Stimulated activated CD4-positive, alpha-beta T cell treated with anti-CD3 and anti-CD28 coated beads, Interleukin-12 subunit alpha, Interleukin-12 subunit beta, amount 100 ng/mL, for 24 hours (primary cell): ENCODE results near the gene TRIM5.

ENCODE experiments used
- DNase-seq, 2 experiments: peaks; one replicate each; pipeline ENCODE4 v3.0.0-alpha.2; 2020; ENCODE audit warnings: low read depth in 2 of 2

The TRIM5 gene

DNA sequence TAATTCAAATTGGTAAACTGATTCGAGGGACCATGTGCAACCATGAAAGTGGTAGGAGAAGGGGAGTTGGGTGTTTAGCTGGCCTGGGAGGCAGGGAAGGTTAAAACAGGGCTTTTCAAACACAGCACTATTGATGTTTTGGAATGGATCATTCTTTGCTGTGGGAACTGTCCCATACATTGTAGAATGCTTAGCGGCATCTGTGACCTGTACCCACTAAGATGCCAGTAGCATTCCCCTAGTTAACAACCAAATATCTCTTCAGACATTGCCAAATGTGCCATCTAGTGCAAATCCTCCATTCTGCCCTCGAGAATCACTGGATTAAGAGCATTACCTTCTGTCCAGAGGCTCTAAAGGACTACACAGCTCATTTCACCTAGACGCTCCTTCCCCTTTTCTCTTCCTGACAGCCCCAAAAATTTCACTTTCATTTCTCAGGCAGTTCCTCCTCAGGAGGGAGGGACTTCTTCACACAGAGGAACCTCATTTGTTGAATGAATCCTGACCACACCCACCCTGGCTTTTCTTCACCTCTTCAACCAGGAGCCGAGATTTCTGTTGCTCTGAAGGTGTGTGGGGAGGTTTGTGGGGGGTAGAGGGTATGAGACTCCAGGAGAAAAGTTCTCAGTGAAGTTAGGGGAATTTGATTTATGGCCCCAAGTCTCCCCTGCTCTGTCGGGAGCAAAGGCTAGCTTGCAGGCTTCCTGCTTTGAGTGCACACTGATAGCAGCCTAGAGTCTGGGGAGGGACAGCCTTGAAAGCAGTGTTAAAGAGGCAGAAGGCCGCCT is 60.2 kb downstream of the TRIM5 start, which contains the start of gene TRIM34:
TRIM34 (plus strand) TSS at position 513 of the 791 bp plus-strand sequence. CDS start 7,331 bp downstream, outside the sequence.
- peak; percentile 28 to 34 for DNase-seq

- no peak for DNase-seq
Observed at GRCh38 chr11:5622802-5623201, 62.1 kb downstream of the TRIM5 start.

DNA sequence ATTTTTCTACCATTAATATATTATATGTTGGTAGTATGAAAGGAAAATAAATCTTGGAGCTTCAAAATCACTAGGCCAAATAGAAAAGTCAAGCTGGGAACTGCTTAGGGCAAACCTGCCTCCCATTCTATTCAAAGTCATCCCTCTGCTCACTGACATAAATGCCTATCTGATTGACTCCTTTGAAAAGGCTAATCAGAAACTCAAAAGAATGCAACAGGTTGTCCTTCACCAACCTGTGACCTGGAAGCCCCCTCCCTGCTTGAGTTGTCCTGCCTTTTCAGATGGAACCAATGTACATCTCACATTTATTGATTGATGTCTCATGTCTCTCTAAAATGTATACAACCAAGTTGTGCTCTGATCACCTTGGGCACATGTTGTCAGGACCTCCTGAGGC is 63.3 kb downstream of the TRIM5 start:
- DNase-seq: no peak

DNA sequence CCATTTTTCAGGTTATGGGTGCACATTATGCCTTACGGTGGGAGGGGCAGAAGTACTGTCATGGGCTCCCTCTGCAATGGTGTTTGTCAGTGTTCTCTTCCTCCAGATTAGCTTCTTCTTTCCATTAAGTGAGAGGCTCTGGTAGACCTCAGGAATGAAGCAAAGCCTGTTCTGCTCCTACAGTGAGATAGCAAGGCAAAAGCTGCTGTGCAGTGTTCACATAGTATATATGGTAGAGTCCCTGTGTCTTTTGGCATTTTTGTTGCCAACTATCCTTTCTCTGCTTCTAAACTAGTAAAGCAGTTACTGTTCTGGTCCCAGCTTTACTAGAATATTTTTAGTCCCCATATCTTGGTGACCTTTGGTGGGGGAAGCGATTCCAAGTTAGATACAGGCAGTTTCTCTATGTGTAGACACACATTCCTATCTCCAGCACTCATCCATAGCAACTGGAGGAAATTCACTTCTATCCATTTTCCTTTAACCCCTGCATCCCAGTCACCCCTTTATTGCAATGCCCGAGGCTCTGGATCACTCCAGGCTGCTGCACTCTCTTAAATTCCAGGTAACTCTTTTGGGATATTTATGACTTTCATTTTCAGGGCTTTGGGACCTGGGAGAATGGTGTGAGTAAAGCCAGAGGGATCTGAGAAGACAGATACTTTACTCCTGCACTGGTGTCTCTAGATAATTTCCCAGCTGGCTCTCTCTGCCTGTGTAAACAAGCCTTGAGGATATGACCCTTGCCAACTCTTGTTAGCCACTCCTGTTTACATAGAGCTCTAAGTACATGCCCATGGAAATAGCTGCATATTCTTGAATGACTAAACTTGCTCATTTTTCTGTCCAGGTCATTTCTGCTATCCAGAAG is 64.0 kb downstream of the TRIM5 start:
- DNase-seq: no peak

- DNase-seq: no peak
Observed at GRCh38 chr11:5618807-5619206, 66.1 kb downstream of the TRIM5 start.
